ENCODE data around the gene PRSS53. TPM values are rescaled to one million over a fixed set of nuclear protein-coding genes. Genes with fewer than 3 reads are reported as not detected.
A peak's percentile ranks its signal among the peaks of the same experiment; 100 is the strongest.

Gene PRSS53
- total and polyA plus RNA-seq, 12 donors: 0.21 to 2.9 (median 0.51) TPM

GRCh38 chr16:31120129-31120528 lies 31.4 kb upstream of the PRSS53 start:
- Histone ChIP-seq H3K36me3 (peaks cover 0 to 65% (median 52%) of the 10 kb centered on the region in 9 donors), H3K27ac (peak overlapping the region in 2 of 10 donors; percentile 93 to 97)
- WGBS, 2 donors: 88 to 93% methylated on average over 16 of the region's 16 CpGs

GRCh38 chr16:31118223-31119155 lies 29.7 kb upstream of the PRSS53 start:
- DNase-seq (no peak), ATAC-seq (peak in 3 of 8 donors; percentile 2 to 13 (median 11))
- TF ChIP-seq CTCF (IDR thresholded peaks at IDR 0.05): no peak
- no peaks in the 10 kb centered on the region for H3K27me3 ChIP-seq
- H3K36me3 ChIP-seq: peaks cover 0 to 48% (median 37%) of the 10 kb centered on the region in 9 donors
- H3K4me1 ChIP-seq: peaks cover 2 to 53% (median 30%) of the 10 kb centered on the region in 9 donors
- 52 to 58% methylated on average over 9 of the region's 9 CpGs for WGBS, 2 donors
- peak overlapping the region; percentile 44 to 87 (median 74) for H3K4me3 ChIP-seq
- no peaks in the 10 kb centered on the region for H3K9me3 ChIP-seq
- peak overlapping the region; percentile 91 to 98 (median 96) for H3K27ac ChIP-seq
- intact Hi-C loops (cut with DNase I): loop anchor here in 5 of 10 donors (1.0 to 10.0 kb wide), 4 partner anchors 20 to 336 kb away; partner anchors contain the start of genes ARMC5 (in 1 of the 5) and FUS (in 1 of the 5)

More at GRCh38 chr16:31120129-31120528, 31.4 kb upstream of the PRSS53 start:
- no peaks in the 10 kb centered on the region for H3K9me3 ChIP-seq
- TF ChIP-seq CTCF (IDR thresholded peaks at IDR 0.05): no peak
- peaks cover 0 to 39% (median 21%) of the 10 kb centered on the region in 9 donors for H3K4me1 ChIP-seq
- H3K27me3 ChIP-seq: no peaks in the 10 kb centered on the region
- intact Hi-C loops (cut with DNase I): no loop called here
- H3K4me3 ChIP-seq: no peak overlapping the region
- ATAC-seq (no peak), DNase-seq (no peak)

- intact Hi-C loops (cut with DNase I): loop anchor here in 5 of 10 donors (1.0 to 10.0 kb wide), 4 partner anchors 21 to 337 kb away; partner anchors contain the start of genes ARMC5 (in 1 of the 5) and FUS (in 1 of the 5)
- no peaks in the 10 kb centered on the region for H3K9me3 ChIP-seq
- WGBS, 2 donors: 0 to 1% methylated on average over 60 to 68 of the region's 68 CpGs
- H3K4me3 ChIP-seq: peak within 1 kb of the TSS; percentile 44 to 87 (median 74)
- peak within 1 kb of the TSS; percentile 91 to 98 (median 96) for H3K27ac ChIP-seq
- peaks cover 10 to 62% (median 39%) of the 10 kb centered on the region in 9 donors for H3K4me1 ChIP-seq
- no peaks in the 10 kb centered on the region for H3K27me3 ChIP-seq
- TF ChIP-seq CTCF (IDR thresholded peaks at IDR 0.05): no peak
- peak; percentile 98 to 99 for DNase-seq
- ATAC-seq: peak; percentile 93 to 97 (median 94)
- H3K36me3 ChIP-seq: peaks cover 0 to 45% (median 33%) of the 10 kb centered on the region in 9 donors
Observed at GRCh38 chr16:31117384-31118222, 28.9 kb upstream of the PRSS53 start, which contains the start of gene KAT8. Gene KAT8 (plus strand): TSS chr16:31117664. CDS start chr16:31117682, 18 bp downstream.
